Progenitor cell of endocrine pancreas (in vitro differentiated cells): ENCODE results near the gene OXLD1. TPM values are rescaled to one million over a fixed set of nuclear protein-coding genes. Genes with fewer than 3 reads are reported as not detected.
"Not testable (repeated sequence)": the region's sequence is repeated elsewhere in the genome, so short reads cannot be mapped to it uniquely, and the experiment has no call there.

Experiments
- DNase-seq: peaks from one replicate; pipeline ENCODE4 v3.0.0; 2021; ENCODE audit warnings: low spot score; ENCODE audit not compliant: unreplicated experiment
- H3K27ac Mint-ChIP-seq: 2 replicates; pipeline ENCODE4 v1.8.0; 2021; ENCODE audit warnings: mild to moderate bottlenecking, moderate library complexity, mixed read lengths
- H3K27me3 Mint-ChIP-seq: 2 replicates; pipeline ENCODE4 v1.8.0; 2021; ENCODE audit warnings: mixed read lengths
- H3K36me3 Mint-ChIP-seq: 2 replicates; pipeline ENCODE4 v1.8.0; 2022; ENCODE audit warnings: mixed read lengths; ENCODE audit not compliant: insufficient read depth
- H3K4me1 Mint-ChIP-seq: 2 replicates; pipeline ENCODE4 v1.8.0; 2021; ENCODE audit warnings: low read depth, mixed read lengths
- H3K4me3 Mint-ChIP-seq: 2 replicates; pipeline ENCODE4 v1.8.0; 2021; ENCODE audit warnings: low read depth, mild to moderate bottlenecking, moderate library complexity, mixed read lengths
- H3K9me3 Mint-ChIP-seq: 2 replicates; pipeline ENCODE4 v1.8.0; 2021; ENCODE audit warnings: low read depth, mixed read lengths
- total RNA-seq: library from RNA; stranded (reverse); gene quantifications from 2 replicates; pipeline ENCODE4 v1.2.1, GENCODE V29; 2021
- TF ChIP-seq, protein P1 (sequence below): fragments of 200-600 bp; sonication (generic); IDR thresholded peaks from one replicate; pipeline ENCODE4 v1.5.0; 2021; ENCODE audit warnings: antibody characterized with exemption, mild to moderate bottlenecking; ENCODE audit not compliant: unreplicated experiment

Gene OXLD1
- total RNA-seq, 1 donor from 2014 or later = 18.6 TPM

DNA sequence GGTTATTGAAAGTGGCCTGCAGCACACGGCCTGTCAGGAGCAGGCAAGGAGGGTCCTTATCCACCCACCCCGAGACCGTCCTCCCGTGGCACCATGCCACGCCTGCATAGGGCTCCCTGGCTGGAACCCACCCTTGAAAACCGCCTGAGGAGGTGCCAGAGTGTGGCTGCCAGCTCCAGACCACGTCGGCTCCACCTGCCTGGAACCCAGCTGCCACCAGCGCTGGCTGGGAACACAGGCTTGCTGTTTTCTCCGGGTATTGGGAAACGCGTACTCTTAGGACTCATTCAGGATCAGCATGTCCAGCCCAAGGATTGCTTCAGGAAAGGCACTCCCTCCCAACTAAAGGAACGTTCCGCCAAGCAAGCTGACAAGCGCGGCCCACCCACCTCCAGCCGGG lies 10.5 kb upstream of the OXLD1 start:
- TF ChIP-seq, protein P1, sequence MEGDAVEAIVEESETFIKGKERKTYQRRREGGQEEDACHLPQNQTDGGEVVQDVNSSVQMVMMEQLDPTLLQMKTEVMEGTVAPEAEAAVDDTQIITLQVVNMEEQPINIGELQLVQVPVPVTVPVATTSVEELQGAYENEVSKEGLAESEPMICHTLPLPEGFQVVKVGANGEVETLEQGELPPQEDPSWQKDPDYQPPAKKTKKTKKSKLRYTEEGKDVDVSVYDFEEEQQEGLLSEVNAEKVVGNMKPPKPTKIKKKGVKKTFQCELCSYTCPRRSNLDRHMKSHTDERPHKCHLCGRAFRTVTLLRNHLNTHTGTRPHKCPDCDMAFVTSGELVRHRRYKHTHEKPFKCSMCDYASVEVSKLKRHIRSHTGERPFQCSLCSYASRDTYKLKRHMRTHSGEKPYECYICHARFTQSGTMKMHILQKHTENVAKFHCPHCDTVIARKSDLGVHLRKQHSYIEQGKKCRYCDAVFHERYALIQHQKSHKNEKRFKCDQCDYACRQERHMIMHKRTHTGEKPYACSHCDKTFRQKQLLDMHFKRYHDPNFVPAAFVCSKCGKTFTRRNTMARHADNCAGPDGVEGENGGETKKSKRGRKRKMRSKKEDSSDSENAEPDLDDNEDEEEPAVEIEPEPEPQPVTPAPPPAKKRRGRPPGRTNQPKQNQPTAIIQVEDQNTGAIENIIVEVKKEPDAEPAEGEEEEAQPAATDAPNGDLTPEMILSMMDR = no peak
- Mint-ChIP-seq H3K27ac (no peak overlapping the region), H3K27me3 (no peaks in the 10 kb centered on the region), H3K4me1 (peaks cover 3% of the 10 kb centered on the region), H3K4me3 (no peak overlapping the region), H3K36me3 (peaks cover 6% of the 10 kb centered on the region), H3K9me3 (no peaks in the 10 kb centered on the region)
- DNase-seq = no peak

DNA sequence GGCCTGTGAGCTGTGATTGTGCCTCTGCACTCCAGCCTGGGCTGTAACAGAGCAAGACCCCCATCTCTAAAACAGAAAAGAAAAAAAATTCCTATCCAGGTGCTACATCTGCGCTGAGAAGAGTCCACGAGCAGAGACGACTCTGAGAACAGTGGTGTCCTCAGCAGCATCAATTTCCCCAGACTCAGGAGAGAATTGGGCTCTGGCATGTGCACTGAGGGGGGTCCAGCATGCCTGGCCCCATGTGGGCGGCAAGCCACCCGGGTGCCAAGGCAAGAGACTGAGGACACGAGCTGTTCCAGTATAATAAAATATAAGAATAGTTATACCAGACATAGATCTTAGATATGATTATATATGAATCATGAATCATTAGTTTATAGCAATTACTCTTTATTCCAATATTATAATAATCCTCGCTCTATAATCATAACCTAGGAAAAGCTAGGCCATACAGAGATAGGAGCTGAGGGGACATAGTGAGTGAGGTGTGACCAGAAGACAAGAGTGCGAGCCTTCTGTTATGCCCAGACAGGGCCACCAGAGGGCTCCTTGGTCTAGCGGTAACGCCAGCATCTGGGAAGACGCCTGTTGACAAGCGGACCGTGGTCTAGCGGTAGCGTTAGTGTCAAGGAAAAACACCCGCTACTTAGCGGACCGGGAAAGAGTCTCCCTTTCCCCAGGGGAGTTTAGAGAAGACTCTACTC lies 9.3 kb upstream of the OXLD1 start:
- H3K36me3 Mint-ChIP-seq, H3K27ac Mint-ChIP-seq, H3K27me3 Mint-ChIP-seq, H3K4me1 Mint-ChIP-seq, DNase-seq, H3K4me3 Mint-ChIP-seq, H3K9me3 Mint-ChIP-seq: not testable (repeated sequence)
- TF ChIP-seq, protein P1 = peak; percentile 61

DNA sequence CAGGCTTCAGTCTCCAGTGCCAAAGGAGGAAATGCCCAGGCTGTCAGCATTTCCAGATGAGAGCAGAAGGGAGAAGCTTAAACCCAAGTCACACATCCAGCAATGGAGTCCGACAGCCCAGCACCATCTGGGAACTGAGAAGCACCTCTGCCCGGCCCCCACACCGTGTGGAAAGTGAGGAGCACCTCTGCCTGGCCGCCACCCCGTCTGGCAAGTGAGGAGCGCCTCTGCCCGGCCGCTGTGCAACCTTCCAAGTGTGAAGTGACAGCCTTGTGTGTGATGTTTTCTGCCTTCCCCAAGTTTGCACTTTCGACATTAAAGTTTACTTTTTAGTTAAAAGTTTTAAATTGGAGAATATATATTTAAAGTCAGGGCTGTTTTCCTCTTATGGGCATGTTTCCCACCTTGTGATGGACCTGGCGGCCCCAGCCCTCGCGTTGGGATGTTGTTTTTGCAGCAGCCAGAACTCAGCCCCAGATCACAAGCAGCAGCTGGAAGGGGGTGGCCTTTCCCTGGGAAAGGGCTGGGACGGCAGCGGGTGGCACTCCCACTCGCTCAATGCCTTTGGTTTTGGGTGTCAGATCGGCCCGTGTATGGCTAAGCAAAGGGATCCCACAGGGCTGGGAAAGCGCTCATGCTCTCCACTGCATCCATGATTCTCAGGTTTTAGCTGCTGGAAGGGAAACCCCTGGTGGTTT lies 7.3 kb upstream of the OXLD1 start:
- no peak overlapping the region for H3K27ac Mint-ChIP-seq
- DNase-seq = no peak
- peaks cover 9% of the 10 kb centered on the region for H3K36me3 Mint-ChIP-seq
- peaks cover 3% of the 10 kb centered on the region for H3K4me1 Mint-ChIP-seq
- H3K9me3 Mint-ChIP-seq = no peaks in the 10 kb centered on the region
- H3K4me3 Mint-ChIP-seq = no peak overlapping the region
- no peaks in the 10 kb centered on the region for H3K27me3 Mint-ChIP-seq
- TF ChIP-seq, protein P1 = no peak

DNA sequence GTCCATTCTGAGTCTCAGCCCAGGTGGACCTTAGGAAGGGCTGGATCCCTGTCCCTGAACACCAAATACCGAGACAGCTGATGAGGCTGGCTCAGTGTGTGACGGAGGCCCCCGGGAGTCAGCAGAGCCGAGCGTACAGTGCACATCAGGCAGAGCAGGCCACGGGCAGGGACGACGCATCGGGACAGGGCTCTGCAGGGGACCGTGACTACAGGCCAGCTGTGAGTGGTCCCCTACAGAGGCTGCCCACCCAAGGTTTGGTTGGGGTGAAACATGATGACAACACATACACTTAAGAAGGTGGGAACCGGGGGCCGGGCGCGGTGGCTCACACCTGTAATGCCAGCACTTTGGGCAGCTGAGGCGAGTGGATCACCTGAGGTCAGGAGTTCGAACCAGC lies 6.5 kb upstream of the OXLD1 start:
- peaks cover 6% of the 10 kb centered on the region for H3K4me1 Mint-ChIP-seq
- peaks cover 9% of the 10 kb centered on the region for H3K36me3 Mint-ChIP-seq
- no peaks in the 10 kb centered on the region for H3K9me3 Mint-ChIP-seq
- H3K27me3 Mint-ChIP-seq = no peaks in the 10 kb centered on the region
- H3K27ac Mint-ChIP-seq = no peak overlapping the region
- DNase-seq = no peak
- no peak overlapping the region for H3K4me3 Mint-ChIP-seq
- TF ChIP-seq, protein P1 = no peak

DNA sequence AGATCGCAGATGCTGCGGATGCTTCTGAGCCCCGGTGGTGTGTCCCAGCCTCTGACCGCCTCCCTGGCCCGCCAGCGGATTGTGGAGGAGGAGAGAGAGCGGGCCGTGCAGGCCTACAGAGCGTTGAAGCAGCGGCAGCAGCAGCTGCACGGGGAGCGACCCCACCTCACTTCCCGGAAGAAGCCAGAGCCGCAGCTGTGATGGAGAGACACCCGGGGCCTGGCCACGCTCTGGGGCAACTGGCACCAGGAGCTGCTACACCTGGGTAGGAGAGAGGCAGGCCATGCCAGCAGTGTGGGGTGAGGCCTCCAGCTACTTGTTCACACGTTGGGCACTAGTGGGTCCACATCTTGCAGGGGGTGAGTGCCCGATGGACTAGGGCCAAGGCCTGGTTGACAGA lies 6.1 kb upstream of the OXLD1 start:
- peaks cover 14% of the 10 kb centered on the region for H3K36me3 Mint-ChIP-seq
- no peak for DNase-seq
- no peak overlapping the region for H3K27ac Mint-ChIP-seq
- no peaks in the 10 kb centered on the region for H3K27me3 Mint-ChIP-seq
- peaks cover 10% of the 10 kb centered on the region for H3K4me1 Mint-ChIP-seq
- H3K4me3 Mint-ChIP-seq = no peak overlapping the region
- TF ChIP-seq, protein P1 = no peak
- no peaks in the 10 kb centered on the region for H3K9me3 Mint-ChIP-seq
